GM12891 (cell line): Measurements from ENCODE around the gene ISG20L2.

Experiments used
- PAX5 ChIP-seq: IDR thresholded peaks from 2 replicates; pipeline ENCODE4 v1.6.1; 2011; ENCODE audit warnings: low read length, moderate library complexity, mild to moderate bottlenecking; ENCODE audit not compliant: insufficient read depth, severe bottlenecking
- POLR2A ChIP-seq: IDR thresholded peaks from 2 replicates; pipeline ENCODE4 v1.6.1; 2011; ENCODE audit warnings: low read depth, low read length, control low read depth
- POLR2AphosphoS5 ChIP-seq: IDR thresholded peaks from 2 replicates; pipeline ENCODE4 v1.6.1; 2011; ENCODE audit warnings: low read depth, low read length, control low read depth
- POU2F2 ChIP-seq: IDR thresholded peaks from 2 replicates; pipeline ENCODE4 v1.6.1; 2011; ENCODE audit warnings: low read depth, mild to moderate bottlenecking, control low read depth, low read length, moderate library complexity
- SPI1 ChIP-seq: IDR thresholded peaks from 2 replicates; pipeline ENCODE4 v1.6.1; 2011; ENCODE audit warnings: low read depth, low read length, control low read depth
- TAF1 ChIP-seq: IDR thresholded peaks from 2 replicates; pipeline ENCODE4 v1.6.1; 2011; ENCODE audit warnings: low read depth, low read length, control low read depth

DNA sequence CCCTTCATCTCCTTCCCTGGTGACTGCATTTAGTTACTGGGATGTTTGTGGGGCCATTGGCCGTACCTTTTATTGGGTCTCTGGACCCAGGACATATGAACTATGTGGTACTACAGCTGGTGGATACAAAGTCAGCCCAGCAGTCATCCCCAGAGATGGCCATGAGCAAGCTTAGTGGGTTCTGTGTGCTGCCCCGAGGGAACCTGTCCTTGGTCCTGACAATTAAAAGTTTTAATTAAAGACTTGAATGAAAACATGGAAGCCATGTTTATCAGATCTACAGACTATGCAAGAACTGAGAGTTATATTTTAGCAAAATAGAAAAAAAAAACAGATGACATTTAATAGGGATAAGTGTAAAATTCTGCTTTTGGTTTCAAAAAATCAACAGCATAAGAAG is 48.5 kb downstream of the ISG20L2 start:
- TF ChIP-seq POLR2AphosphoS5 (no peak), TAF1 (no peak), POLR2A (no peak), POU2F2 (no peak), SPI1 (no peak), PAX5 (no peak)
